Ishikawa (cell line): Measurements from ENCODE around the gene KAT14.

ENCODE experiments used
- CREB1 ChIP-seq: IDR thresholded peaks from 2 replicates; pipeline ENCODE4 v1.6.1; 2012; ENCODE audit warnings: low read depth
- NFIC ChIP-seq: IDR thresholded peaks from 2 replicates; pipeline ENCODE4 v1.6.1; 2012
- RAD21 ChIP-seq: IDR thresholded peaks from 2 replicates; pipeline ENCODE4 v1.6.1; 2012; ENCODE audit warnings: low read depth
- TCF12 ChIP-seq: IDR thresholded peaks from 2 replicates; pipeline ENCODE4 v1.6.1; 2012; ENCODE audit warnings: low read depth
- TEAD4 ChIP-seq: IDR thresholded peaks from 2 replicates; pipeline ENCODE4 v1.6.1; 2012

- no peak for TF ChIP-seq CREB1
- no peak for TF ChIP-seq TCF12
- TF ChIP-seq NFIC = no peak
- TF ChIP-seq TEAD4 = no peak
- TF ChIP-seq RAD21 = no peak
Observed at GRCh38 chr20:18166241-18166881, 28.7 kb downstream of the KAT14 start.
